NCI-H226 (cell line): Measurements from ENCODE around the gene TMEM51.

Experiments
- DNase-seq: peaks from one replicate; pipeline ENCODE4 v3.0.0-alpha.2; 2015

TMEM51 gene

GRCh38 chr1:15153184-15153841 is at the start of gene TMEM51:
Gene TMEM51 (plus strand): TSS chr1:15153747. CDS start chr1:15215088, 61,341 bp downstream.
- DNase-seq: peak; percentile 71

GRCh38 chr1:15103906-15104305 is 49.6 kb upstream of the TMEM51 start:
- no peak for DNase-seq

GRCh38 chr1:15104768-15105167 is 48.8 kb upstream of the TMEM51 start:
- no peak for DNase-seq

DNA sequence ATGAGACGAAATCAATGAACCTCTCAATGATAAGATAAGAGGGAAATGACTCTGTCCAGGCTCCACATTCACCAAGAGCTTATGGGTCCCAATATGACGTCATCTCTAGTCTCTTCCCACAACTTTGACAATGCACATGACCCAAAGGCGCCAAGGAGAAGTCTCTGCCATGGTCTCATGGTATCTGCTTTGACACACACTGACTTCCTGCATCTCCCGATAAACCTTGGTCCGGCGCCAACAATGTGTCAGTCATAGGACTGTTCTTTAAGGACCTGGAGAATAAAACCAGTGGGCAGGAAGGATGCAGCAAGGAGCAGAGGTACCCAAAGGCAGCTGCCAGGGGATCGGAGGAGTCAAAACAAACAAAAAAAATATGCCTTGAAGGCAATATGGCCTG is 46.9 kb upstream of the TMEM51 start:
- DNase-seq: peak; percentile 36

DNA sequence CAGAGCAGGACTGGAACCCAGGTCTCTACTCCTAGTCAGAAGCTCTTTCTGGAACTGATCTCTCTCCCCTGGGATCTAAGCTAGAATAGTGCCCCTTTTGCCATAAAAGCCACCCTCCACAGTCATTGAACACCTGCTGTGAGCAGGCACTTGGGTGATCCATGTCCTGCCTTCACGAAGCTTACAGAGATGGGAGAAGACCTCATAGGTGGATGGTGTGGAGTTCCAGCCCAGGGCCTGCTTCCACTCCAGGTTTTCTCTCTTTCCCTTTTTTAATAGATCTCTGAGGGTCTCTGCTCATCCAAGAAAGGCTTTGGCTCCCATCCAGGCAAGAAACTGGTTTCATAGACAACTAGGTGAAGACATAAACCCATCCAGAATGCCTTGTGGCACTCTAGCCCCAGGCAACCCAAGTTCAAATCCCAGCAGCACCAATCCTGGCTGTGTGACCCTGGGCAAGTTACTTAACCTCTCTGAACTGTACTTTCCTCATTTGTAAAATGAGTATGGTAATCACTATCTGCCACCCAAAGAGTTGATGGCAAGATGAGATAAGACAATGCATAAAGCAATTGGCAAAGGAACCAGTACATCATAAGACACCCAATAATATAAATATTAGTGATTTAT is 46.4 kb upstream of the TMEM51 start:
- no peak for DNase-seq

DNA sequence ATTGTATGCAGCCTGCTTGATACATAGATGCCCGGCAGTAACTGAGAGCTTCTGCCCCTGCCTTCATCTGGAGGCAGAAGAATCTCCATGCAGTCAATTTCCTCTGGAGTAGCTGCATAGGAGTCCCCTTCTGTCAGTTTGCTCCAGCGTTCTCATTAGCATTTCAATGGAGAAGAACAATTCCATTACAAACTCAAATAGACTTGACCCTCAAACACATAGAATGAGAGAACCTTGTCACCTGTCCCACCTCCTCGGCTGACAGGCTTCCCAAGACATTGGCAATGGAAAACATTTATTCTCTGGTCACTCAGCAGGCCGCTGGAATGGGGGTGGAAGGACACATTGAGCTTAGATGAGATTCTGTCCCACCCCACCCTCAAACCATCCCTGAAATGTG is 45.6 kb upstream of the TMEM51 start:
- DNase-seq: no peak

- DNase-seq: no peak
Observed at GRCh38 chr1:15110128-15110866, 43.2 kb upstream of the TMEM51 start.

DNA sequence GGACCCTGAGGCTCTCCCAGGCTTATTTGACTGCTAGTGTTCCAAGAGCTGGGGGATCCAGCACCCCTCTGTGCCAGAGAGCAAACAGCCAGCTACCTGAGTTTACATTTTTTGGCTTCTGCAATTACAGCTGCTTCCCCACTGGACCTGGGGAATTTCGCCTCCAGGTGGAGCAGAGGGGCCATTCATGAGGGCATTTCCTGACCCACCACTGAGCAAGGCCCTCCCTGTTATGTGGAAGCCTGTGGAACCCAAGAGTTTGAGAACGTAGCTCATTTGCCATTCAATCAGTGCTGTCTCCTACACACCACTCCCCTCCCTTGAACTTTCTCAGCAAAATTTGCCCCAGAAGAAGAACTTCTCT is 42.7 kb upstream of the TMEM51 start:
- DNase-seq: no peak

GRCh38 chr1:15113146-15113545 is 40.4 kb upstream of the TMEM51 start:
- no peak for DNase-seq

DNA sequence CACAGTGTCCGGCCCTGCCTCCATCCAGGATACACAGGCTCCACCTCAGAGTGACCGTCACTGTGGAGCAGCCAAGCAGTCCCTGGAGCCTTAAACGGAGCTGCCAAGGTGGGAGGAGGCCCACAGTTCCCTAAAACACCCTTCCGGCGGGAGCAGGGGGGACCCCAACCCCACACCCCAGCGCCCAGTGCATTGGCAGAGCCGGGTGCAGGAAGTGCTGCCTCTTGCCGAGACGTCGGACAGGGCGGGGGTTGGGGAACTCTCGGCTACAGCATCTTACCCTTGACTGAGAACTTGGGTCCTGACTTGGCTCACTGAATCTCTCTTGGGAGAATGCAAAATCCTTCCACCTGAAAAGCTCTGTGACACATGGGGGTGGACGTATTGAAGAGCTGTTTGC is 38.7 kb upstream of the TMEM51 start:
- no peak for DNase-seq

DNA sequence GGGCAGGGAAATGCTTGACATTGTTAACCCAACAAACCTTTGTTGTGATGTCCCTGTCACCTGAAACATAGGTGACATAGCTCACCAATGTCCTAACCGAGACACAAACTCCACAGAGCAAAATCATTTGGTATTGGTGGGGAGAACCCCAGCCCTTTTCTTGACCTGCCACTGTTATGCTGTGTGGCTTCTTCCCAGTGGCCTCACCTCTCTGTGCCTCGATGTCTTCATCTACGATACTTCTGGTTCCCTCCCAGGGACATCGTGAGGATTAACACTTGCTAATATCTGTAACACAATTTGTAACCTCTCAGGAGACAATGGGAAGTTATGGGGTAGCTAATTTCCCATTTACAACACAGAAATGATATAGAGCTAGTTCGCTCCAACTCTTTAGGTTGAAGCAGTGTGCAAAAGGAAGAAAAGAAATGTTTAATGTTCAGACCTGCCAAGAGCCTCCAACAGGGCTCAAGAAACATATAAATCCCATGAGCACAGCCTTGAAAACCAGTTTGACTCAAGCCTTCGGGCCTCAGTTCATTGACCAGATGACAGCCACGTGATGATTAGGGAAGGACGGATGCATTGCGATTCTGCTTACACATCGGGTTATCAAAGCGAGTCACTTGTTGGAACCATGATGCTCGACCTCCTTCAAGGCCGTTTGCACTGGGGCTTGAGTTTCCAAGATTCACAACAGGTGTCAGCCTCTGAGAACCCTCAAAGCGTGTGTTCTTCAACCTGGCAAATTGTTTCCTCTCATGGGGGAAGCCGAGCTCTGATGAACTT is 37.8 kb upstream of the TMEM51 start:
- no peak for DNase-seq

- DNase-seq: no peak
Observed at GRCh38 chr1:15116966-15117365, 36.6 kb upstream of the TMEM51 start.

DNA sequence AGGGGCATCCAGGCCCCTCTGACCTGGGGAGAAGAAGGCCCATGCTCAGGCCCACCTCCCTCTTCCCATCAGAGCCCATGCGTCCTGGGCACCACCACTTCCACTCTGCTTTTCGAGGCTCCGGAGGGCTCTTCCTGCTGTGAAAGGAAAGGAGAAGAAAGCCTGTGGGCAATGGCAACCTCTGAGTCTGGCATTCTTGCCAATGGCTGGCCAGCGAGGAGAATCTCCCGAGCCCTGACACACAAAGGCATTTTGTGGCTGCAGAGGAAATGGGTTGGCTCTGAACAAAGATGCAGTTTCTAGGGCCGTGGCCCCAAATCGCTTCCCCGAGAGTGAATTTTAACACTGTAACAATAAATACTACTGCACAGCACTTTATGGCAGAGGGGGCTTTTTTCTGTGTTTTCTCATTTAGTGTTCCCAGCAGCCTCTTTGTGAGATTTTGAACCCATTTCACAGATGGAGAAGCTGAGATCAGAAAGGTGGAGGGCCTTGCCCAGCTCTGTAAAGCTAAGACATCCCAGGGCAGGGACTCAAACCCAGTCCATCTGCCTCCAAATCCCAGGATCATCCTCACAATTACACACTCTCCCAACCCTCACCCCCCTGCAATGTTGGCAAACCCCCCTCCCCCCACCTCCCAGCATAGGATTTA is 35.7 kb upstream of the TMEM51 start:
- DNase-seq: no peak

DNA sequence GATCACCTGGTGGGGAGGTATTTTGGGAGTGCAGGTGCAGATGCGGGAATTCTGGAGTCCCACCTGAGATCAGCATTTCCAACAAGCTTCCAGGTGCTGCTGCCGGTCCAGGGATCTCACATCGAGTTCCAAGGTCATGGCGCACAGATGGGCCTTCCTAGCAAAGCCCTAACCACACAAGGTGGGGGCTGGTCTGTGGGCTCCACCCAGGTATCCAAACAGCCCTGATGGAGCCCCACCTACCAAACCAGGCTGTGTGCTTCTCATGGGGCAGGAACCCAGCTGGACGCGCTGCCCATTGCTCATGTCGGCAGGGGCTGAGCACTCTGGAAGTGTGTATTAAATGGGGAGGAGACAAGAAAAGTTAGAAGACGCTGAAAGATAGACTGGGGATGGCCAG is 35.0 kb upstream of the TMEM51 start:
- no peak for DNase-seq

DNA sequence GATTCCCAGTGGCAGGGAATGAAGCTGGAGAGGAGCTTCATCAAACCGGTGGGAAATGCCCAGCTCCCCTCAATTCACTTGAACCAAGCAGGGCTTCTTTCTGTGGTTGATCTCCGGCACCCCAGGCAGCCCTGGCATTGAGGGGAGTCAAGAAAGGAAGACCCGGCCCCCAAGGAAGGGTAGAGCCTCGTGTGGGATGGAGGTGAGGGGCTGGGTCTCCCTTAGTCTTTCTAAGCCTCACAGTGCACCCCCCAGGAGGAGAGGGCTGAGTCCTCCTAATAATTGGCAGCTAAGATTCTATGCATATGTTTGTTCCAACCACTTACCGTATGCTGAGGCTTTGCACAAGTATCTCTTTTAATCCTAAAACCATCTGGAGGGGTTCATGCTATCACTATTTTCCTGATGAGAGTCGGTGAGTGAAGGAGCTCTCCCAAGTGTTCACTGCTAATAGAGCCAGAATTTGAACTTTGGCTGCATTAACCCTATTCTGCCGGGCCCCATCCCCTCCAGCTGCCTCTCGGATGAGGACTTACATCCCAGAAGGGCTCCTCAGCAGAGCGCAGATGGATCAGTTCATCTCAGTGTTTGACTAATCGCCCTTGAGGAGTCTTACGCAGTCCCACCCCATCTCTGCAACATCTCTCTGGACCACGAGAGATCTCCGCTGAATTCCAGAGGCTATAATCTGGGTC is 33.1 kb upstream of the TMEM51 start:
- DNase-seq: no peak

DNA sequence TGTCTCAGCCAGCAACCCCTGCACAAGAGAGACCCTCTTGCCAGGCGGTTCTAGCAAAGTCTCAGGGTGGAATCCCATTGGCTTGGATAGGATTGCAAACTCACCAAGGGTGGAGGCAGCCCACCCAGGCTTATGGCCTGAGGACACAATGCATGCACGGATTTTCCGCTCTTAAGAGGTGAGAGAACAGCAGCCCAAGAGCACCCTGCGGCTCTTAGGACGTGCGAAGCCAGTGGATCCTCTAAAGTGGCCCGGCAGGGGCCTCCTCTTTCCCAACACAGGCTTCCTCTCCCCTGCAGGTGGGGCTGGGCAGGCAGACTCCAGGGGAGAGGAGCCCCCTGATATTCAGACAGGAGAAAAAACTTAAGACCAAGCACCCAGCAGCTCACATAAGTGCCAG is 31.2 kb upstream of the TMEM51 start:
- no peak for DNase-seq

GRCh38 chr1:15123270-15123669 is 30.3 kb upstream of the TMEM51 start:
- no peak for DNase-seq

GRCh38 chr1:15123925-15124324 is 29.6 kb upstream of the TMEM51 start:
- no peak for DNase-seq

DNA sequence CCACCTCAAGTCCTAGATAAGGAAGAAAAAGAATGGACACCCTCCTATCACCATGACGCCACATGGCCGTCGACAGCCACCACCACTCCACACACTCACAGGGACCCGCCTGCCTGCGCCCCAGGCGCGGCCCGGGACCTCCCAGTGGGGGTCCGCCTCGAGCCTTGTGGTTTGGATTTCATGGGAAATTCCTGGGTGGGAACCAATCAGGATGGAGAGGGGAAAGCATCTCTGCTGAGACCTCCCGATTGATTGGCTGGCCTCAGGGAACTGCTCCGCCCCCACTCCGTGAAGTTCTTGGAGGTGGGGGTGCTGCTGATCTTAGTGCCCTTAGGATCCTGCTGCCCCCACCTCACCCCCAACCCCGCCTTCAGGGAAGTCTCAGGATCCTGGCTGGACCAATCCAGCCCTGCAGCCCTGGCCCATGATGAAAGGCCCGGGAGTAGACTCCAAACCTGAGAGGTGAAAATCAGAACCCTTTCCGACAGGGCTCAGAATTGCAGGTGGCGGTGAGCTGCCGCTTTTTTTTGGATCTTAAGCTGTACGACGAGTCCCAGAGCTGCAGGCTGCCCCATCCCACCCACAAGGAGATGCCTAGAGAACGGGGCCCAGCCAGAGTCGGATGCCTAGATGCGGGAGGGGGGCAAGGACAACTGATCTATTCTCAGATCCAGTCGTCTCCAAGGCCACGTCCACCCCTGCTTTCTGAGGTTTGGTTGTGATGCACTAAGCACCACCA is 29.0 kb upstream of the TMEM51 start:
- no peak for DNase-seq

DNA sequence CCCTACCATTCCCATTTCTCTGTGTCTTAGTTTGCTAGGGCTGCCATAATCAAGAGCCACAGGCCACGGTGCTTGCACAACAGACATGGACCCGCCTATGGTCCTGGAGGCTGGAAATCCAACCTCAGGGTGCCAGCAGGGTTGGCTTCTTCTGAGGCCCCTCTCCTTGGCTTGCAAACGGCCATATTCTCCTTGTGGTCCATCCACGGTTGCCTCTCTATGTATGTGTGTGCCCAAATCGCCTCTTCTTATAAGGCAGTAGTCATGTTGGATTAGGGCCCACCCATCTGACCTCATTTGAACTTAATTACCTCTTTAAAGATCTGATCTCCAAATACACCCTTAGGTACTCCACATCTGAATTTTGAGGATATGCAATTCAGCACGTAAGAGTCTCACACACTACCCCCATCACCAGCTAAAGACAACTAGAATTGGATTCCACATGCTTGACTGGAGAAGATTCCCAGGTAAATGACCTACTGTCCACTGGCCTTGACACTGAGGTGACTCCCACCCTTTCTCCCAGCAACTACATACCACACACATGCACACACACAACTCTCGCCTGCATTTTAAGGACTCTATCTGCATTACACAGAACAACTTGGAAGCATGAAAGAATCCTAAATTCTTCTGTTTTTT is 28.3 kb upstream of the TMEM51 start:
- no peak for DNase-seq

DNA sequence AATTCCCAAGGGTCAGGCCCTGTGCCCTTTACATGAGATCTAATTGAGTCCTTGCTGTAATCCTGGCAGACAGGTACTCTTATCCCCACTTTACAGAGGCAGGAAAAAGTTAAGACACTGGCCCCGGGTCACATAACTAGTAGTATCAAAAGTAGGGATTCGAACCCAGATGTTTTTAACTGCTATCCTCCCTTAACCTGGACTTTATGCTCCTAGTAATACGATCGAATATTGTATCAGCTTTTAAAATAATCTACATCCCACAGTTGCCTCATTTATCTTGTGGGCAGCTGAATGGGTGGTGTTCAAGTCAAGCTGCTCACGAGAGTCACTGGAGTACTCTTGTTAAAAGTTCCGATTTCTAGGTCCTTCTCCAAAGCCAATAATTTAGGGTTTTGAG is 25.5 kb upstream of the TMEM51 start:
- DNase-seq: no peak
